Endothelial cell of umbilical vein (primary cell): ENCODE results near the gene SLC7A11. TPM values are rescaled to one million over a fixed set of nuclear protein-coding genes. Genes with fewer than 3 reads are reported as not detected.

Source experiments
- BruUV-seq: library from RNA; stranded (reverse); fragments of 400-500 nt; replicated peaks from 2 replicates; lab custom pipeline; 2021; lab: Mats Ljungman, UMichigan
- CTCF ChIA-PET: fragments of 300-600, 350-600 bp; sonication (Branson Sonifier 250); formaldehyde crosslinking; loops from one replicate; lab custom pipeline; 2021; ENCODE audit warnings: antibody characterized with exemption, inconsistent platforms; lab: Charles Lee
- POLR2A ChIA-PET: fragments of 300-600, 350-600 bp; sonication (Branson Sonifier 250); formaldehyde crosslinking; loops from one replicate; lab custom pipeline; 2021; ENCODE audit warnings: antibody characterized with exemption, inconsistent platforms; lab: Charles Lee
- DNase-seq: peaks from one replicate; pipeline ENCODE4 v3.0.0-alpha.2; 2011; ENCODE audit warnings: low read depth, low spot score
- FAIRE-seq: peaks from 2 replicates; lab custom pipeline; 2011; peaks lifted over from hg19 to GRCh38; lab: Jason Lieb, UNC
- H2AFZ ChIP-seq: 2 replicates; pipeline ENCODE4 v1.6.0; 2012; ENCODE audit warnings: low read depth, low read length, control low read depth, inconsistent platforms
- H3K27ac ChIP-seq: 2 replicates; pipeline ENCODE4 v1.5.1; 2011; ENCODE audit warnings: low read depth, mild to moderate bottlenecking, control low read depth, low read length, moderate library complexity; ENCODE audit not compliant: insufficient read depth
- H3K27me3 ChIP-seq, 2 experiments: 2 replicates each; pipeline versions ENCODE4 v1.6.0 to v1.6.1; 2011; ENCODE audit warnings: low read length in 2 of 2, mixed read lengths in 1 of 2; ENCODE audit not compliant: control insufficient read depth in 2 of 2, insufficient read depth in 2 of 2
- H3K36me3 ChIP-seq, 2 experiments: 2 replicates in 1 of 2; 3 replicates in 1 of 2; pipeline ENCODE4 v1.5.1; 2011; ENCODE audit warnings: low read length in 2 of 2, mild to moderate bottlenecking in 1 of 2, moderate library complexity in 1 of 2; ENCODE audit not compliant: control insufficient read depth in 2 of 2, insufficient read depth in 2 of 2; ENCODE audit errors: extremely low read depth in 1 of 2
- H3K4me1 ChIP-seq: 3 replicates; pipeline ENCODE4 v1.5.1; 2011; ENCODE audit warnings: mild to moderate bottlenecking, low read length; ENCODE audit not compliant: control insufficient read depth, insufficient read depth; ENCODE audit errors: extremely low read depth
- H3K4me2 ChIP-seq: 2 replicates; pipeline ENCODE4 v1.6.1; 2011; ENCODE audit warnings: low read length, control low read depth, mixed read lengths; ENCODE audit not compliant: insufficient read depth
- H3K4me3 ChIP-seq, 3 experiments: fragments of 200-600 bp in 1 of 3; sonication (generic), shearing (Covaris generic) in 1 of 3; replicated peaks in 1 of 3; 2 replicates each; pipeline ENCODE4 v1.5.1; 2011 to 2016; ENCODE audit warnings: control low read depth in 3 of 3, low read length in 3 of 3, mild to moderate bottlenecking in 2 of 3, inconsistent platforms in 1 of 3, low read depth in 1 of 3, moderate library complexity in 1 of 3; ENCODE audit not compliant: insufficient read depth in 1 of 3
- H3K79me2 ChIP-seq: 2 replicates; pipeline ENCODE4 v1.6.0; 2012; ENCODE audit warnings: low read length, inconsistent platforms; ENCODE audit not compliant: control insufficient read depth, insufficient read depth
- H3K9ac ChIP-seq: replicated peaks from 2 replicates; pipeline ENCODE3; 2011; ENCODE audit warnings: low read length, control low read depth; ENCODE audit not compliant: insufficient read depth; ENCODE audit errors: extremely low read depth
- H3K9me1 ChIP-seq: replicated peaks from 3 replicates; pipeline ENCODE4 v1.6.0; 2011; ENCODE audit warnings: mild to moderate bottlenecking, low read length; ENCODE audit not compliant: control insufficient read depth, insufficient read depth; ENCODE audit errors: extremely low read depth
- H3K9me3 ChIP-seq: replicated peaks from 2 replicates; pipeline ENCODE4 v1.5.1; 2012; ENCODE audit warnings: low read length, inconsistent platforms; ENCODE audit not compliant: control insufficient read depth, insufficient read depth
- H4K20me1 ChIP-seq: replicated peaks from 2 replicates; pipeline ENCODE3; 2011; ENCODE audit warnings: mild to moderate bottlenecking, low read length; ENCODE audit not compliant: control insufficient read depth, insufficient read depth; ENCODE audit errors: extremely low read depth
- CTCF ChIP-seq, 2 donors: IDR thresholded peaks; 1 replicate in 1 of 2; 2 replicates in 1 of 2; pipeline ENCODE4 v1.5.1; 2011; ENCODE audit warnings: low read length in 2 of 2, mild to moderate bottlenecking in 2 of 2, moderate library complexity in 2 of 2, control low read depth in 1 of 2, inconsistent platforms in 1 of 2, low read depth in 1 of 2; ENCODE audit not compliant: insufficient read depth in 1 of 2; ENCODE audit errors: extremely low read depth in 1 of 2
- EZH2 ChIP-seq: IDR thresholded peaks from 2 replicates; pipeline ENCODE4 v1.6.1; 2012; ENCODE audit warnings: borderline replicate concordance, low read depth, mild to moderate bottlenecking, moderate library complexity, low read length, inconsistent platforms; ENCODE audit not compliant: severe bottlenecking
- FOS ChIP-seq: IDR thresholded peaks from 2 replicates; pipeline ENCODE4 v1.6.1; 2011; ENCODE audit warnings: mild to moderate bottlenecking, low read length, moderate library complexity, borderline replicate concordance; ENCODE audit not compliant: insufficient read depth
- GATA2 ChIP-seq: IDR thresholded peaks from 2 replicates; pipeline ENCODE4 v1.7.0; 2011; ENCODE audit warnings: low read depth, mild to moderate bottlenecking, moderate library complexity, mixed read lengths, low read length; ENCODE audit not compliant: insufficient read length, insufficient read depth
- JUN ChIP-seq: IDR thresholded peaks from 2 replicates; pipeline ENCODE4 v1.6.1; 2011; ENCODE audit warnings: borderline replicate concordance, low read depth; ENCODE audit not compliant: insufficient read length, insufficient read depth
- MAX ChIP-seq: IDR thresholded peaks from 2 replicates; pipeline ENCODE4 v1.6.1; 2011; ENCODE audit not compliant: insufficient read depth, insufficient read length
- MYC ChIP-seq: IDR thresholded peaks from one replicate; pipeline ENCODE4 v1.6.1; 2011; ENCODE audit warnings: mild to moderate bottlenecking, low read depth, low read length
- POLR2A ChIP-seq: IDR thresholded peaks from 2 replicates; pipeline ENCODE4 v1.6.1; 2012; ENCODE audit warnings: low read depth, mild to moderate bottlenecking, control low read depth, low read length
- POLR2AphosphoS5 ChIP-seq: IDR thresholded peaks from 2 replicates; pipeline ENCODE4 v1.6.1; 2012; ENCODE audit warnings: low read depth, mild to moderate bottlenecking, control low read depth, low read length, moderate library complexity; ENCODE audit not compliant: insufficient read depth
- dilution Hi-C: fragments of 300-500 bp; cut with MboI; formaldehyde crosslinking; loops from one replicate; pipeline ENCODE4 v1.15.0; 2019; ENCODE audit warnings: low sequenced_read_pairs; ENCODE audit not compliant: extremely low pct_ligation_motif_present
- intact Hi-C: fragments of 100-400 bp; cut with micrococcal nuclease; formaldehyde crosslinking; loops from one replicate; pipeline ENCODE4 v1.10.0; 2022
- polyA plus RNA-seq, 4 experiments: library from polyadenylated mRNA; depleted of rRNA in 3 of 4; stranded (reverse) in 3 of 4; unstranded in 1 of 4; fragments of >200 nt; gene quantifications; 2 replicates each; pipeline versions ENCODE4 v1.2.1 to v1.2.3, GENCODE V29; 2011 to 2012; ENCODE audit warnings: missing spikeins in 1 of 4
- total RNA-seq: library from RNA; stranded (reverse); gene quantifications from 2 replicates; pipeline ENCODE4 v1.2.3, GENCODE V29; 2021

SLC7A11 gene
- total and polyA plus RNA-seq, 2 donors (not counting 3 experiments of a cell fraction or from before 2014, with no cell fraction given): 28.4 to 82.7 TPM

- Histone ChIP-seq H3K27ac (no peak overlapping the region), H3K9ac (no peak overlapping the region), H3K4me1 (peaks cover 17% of the 10 kb centered on the region), H3K9me3 (no peaks in the 10 kb centered on the region), H3K4me3 (no peak overlapping the region), H3K36me3 (peaks cover 0 to 11% of the 10 kb centered on the region in 2 experiments), H3K79me2 (peaks cover 72% of the 10 kb centered on the region), H3K4me2 (no peak overlapping the region), H3K9me1 (no peaks in the 10 kb centered on the region), H4K20me1 (no peaks in the 10 kb centered on the region), H2AFZ (no peak overlapping the region), H3K27me3 (no peaks in the 10 kb centered on the region)
- FAIRE-seq (no peak), DNase-seq (no peak)
- dilution Hi-C loops: no loop called here
- ChIA-PET CTCF (interaction anchor here (0.7 to 2.5 kb wide), 7 partner anchors 11 to 749 kb away, joined by 3 to 12 read pairs (median 5); no protein-coding TSS in a partner anchor), POLR2A (interaction anchor here (1.3 kb wide), 1 partner anchor 12 kb away, joined by 3 read pairs; no protein-coding TSS in a partner anchor)
- TF ChIP-seq GATA2 (no peak), MYC (no peak), MAX (no peak), CTCF (IDR thresholded peaks at IDR 0.05; ENCODE audit: extremely low read depth in 1 of 2, insufficient read depth in 1 of 2, low read depth in 1 of 2, low read length in 2 of 2) (no peak), JUN (no peak), EZH2 (no peak), POLR2A (no peak), FOS (no peak), POLR2AphosphoS5 (no peak)
- intact Hi-C loops: no loop called here
- BruUV-seq: no TSS peak
These were observed 53.6 kb downstream of the SLC7A11 start for GRCh38 chr4:138188406-138189084.
